A673 (cell line): Measurements from ENCODE around the gene PTH1R.

ENCODE experiments used
- CTCF ChIP-seq: fragments of 300-800, 200-600 bp; sonication (generic); conservative IDR thresholded peaks from 2 replicates; pipeline ENCODE4 v1.5.1; 2017; ENCODE audit warnings: low read depth, mild to moderate bottlenecking, antibody characterized with exemption, low read length, moderate library complexity, mixed read lengths
- EZH2 ChIP-seq: fragments of 200-600 bp; sonication (generic); IDR thresholded peaks from 2 replicates; pipeline ENCODE4 v1.6.1; 2017; ENCODE audit warnings: borderline replicate concordance, low read depth, mild to moderate bottlenecking, mixed read lengths, antibody characterized with exemption, low read length; ENCODE audit not compliant: poor library complexity, severe bottlenecking

GRCh38 chr3:46867550-46867898 is 10.0 kb upstream of the PTH1R start:
- TF ChIP-seq CTCF = no peak
- no peak for TF ChIP-seq EZH2
